H1 (cell line): ENCODE data around the gene MITF. TPM values are rescaled to one million over a fixed set of nuclear protein-coding genes. Genes with fewer than 3 reads are reported as not detected.

Source experiments
- BCL11A ChIP-seq, 2 experiments: IDR thresholded peaks; one replicate each; pipeline ENCODE4 v1.6.1; 2011; ENCODE audit warnings: low read depth in 2 of 2, low read length in 2 of 2, mild to moderate bottlenecking in 2 of 2
- PHF8 ChIP-seq: fragments of 200-600 bp; sonication (generic); conservative IDR thresholded peaks from 2 replicates; pipeline ENCODE4 v1.7.1; 2012; ENCODE audit warnings: low read depth, mild to moderate bottlenecking, inconsistent platforms, low read length, moderate library complexity
- TCF12 ChIP-seq: IDR thresholded peaks from 2 replicates; pipeline ENCODE4 v1.6.1; 2011; ENCODE audit warnings: low read depth, mild to moderate bottlenecking, low read length
- polyA plus RNA-seq, 7 experiments: library from polyadenylated mRNA; depleted of rRNA in 3 of 7; stranded (reverse) in 5 of 7; unstranded in 2 of 7; fragments of >200 nt in 5 of 7; fragments of 200-250 nt in 2 of 7; gene quantifications; 1 replicate in 5 of 7; 2 replicates in 1 of 7; 4 replicates in 1 of 7; pipeline versions ENCODE4 v1.2.1 to v1.2.3, GENCODE V29; 2011 to 2013; ENCODE audit warnings: missing spikeins in 2 of 7, mixed read lengths in 2 of 7
- total RNA-seq: library from RNA; stranded (reverse); fragmentation: NEBNext Ultra II Directional; extraction: Animal tissue kit (Norgen Biotek cat#: 25700); gene quantifications from 2 replicates; pipeline ENCODE4 v1.2.1, GENCODE V29; 2021

Gene MITF
- total and polyA plus RNA-seq, 2 of the 8 experiments (the other 6 are each of a cell fraction or from before 2014, with no cell fraction given): 0.53 to 1.4 TPM

GRCh38 chr3:70010346-70010745 is 271.1 kb downstream of the MITF start (continued):
- TF ChIP-seq PHF8 (no peak), TCF12 (no peak), BCL11A (IDR thresholded peaks at IDR 0.05; ENCODE audit: low read depth in 2 of 2, low read length in 2 of 2) (no peak)
- TF ChIP-seq, all 59 proteins: peak for 0
